Endometrial microvascular endothelial cells (primary cell): ENCODE results near the gene EML2. TPM values are rescaled to one million over a fixed set of nuclear protein-coding genes. Genes with fewer than 3 reads are reported as not detected.
"Not testable (repeated sequence)": the region's sequence is repeated elsewhere in the genome, so short reads cannot be mapped to it uniquely, and the experiment has no call there.

Source experiments
- in situ Hi-C: cut with HindIII; loops from 2 replicates; pipeline ENCODE4 v1.10.0; 2017; ENCODE audit warnings: low sequenced_read_pairs, low pct_unique_long_range_greater_than_20kb; ENCODE audit errors: inconsistent ontology term
- total RNA-seq: library from RNA; depleted of rRNA; stranded (reverse); fragments of >200 nt; gene quantifications from one replicate; pipeline ENCODE4 v1.2.3, GENCODE V29; 2015; ENCODE audit errors: inconsistent ontology term

EML2 gene
- total RNA-seq, 1 donor from 2014 or later = 24.0 TPM

DNA sequence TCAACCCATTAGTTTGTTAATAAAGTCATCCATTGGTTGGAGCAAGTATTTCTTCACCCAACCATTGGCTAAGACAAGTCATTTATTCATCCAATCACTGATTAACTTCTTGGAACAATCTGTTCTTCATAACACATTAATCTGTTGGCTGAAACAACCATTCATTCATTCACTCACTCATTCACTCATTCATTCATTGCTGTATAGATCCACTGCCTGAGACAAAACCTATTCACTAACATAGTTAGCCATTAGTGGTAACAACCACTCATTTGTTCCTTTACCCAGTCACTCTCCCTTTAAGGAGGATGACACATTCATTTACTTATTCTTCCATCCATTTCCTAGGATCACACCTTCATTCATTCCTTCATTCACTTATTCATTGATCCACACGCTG is 15.2 kb downstream of the EML2 start:
- in situ Hi-C loops = no loop called here

DNA sequence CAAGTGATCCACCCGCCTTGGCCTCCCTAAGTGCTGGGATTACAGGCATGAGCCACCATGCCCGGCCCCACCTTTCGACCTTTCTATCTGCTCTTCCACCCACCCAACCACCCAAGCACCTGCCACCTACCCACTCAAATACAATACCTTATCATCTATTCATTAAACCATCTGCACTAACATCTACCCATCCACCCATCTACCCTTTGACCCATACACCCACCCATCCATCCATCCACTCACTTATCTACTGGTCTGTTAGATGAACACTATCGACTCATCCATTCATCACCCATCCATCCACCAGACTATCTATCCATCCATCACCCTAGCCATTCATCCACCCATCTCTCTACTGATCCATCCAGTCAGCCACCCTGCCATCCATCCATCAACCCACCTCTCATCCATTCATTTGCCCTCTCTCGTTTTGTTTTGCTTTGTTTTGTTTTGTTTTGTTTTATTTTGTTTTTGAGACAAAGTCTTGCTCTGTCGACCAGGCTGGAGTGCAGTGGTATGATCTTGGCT is 17.2 kb downstream of the EML2 start:
- in situ Hi-C loops = no loop called here

DNA sequence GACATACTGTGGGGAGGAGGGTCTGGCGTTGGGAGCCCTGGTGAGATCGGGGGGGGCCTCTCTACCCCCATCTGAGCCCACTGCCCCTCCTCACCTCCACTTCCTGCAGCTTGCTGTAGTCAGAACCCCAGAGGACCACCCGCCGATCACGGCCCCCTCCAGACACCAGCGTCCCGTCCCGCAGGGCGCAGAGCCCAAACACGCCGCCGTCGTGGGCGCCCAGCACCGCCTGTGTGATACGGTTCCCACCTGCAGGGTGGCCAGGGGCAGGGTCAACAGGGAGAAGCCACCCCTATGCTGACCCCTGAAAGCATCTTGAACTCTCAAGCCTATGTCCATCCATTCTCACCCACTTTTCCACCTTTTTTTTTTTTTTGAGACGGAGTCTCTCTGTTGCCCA is 17.8 kb downstream of the EML2 start:
- in situ Hi-C loops = no loop called here

DNA sequence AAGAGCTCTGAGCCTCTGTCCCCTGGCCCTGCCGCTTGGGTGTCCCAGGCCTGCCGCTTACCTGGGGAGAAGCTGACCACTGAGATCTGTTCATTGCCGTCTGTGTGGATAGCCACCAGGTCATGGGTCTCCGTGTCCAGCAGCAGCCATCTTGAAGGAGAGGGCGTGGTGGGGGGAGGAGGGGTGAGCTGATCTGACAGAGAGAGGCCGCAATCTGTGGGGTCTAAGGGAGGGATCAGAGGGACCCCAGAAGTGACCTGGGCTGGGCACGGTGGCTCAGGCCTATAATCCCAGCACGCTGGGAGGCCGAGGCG is 22.5 kb downstream of the EML2 start:
- in situ Hi-C loops = no loop called here

DNA sequence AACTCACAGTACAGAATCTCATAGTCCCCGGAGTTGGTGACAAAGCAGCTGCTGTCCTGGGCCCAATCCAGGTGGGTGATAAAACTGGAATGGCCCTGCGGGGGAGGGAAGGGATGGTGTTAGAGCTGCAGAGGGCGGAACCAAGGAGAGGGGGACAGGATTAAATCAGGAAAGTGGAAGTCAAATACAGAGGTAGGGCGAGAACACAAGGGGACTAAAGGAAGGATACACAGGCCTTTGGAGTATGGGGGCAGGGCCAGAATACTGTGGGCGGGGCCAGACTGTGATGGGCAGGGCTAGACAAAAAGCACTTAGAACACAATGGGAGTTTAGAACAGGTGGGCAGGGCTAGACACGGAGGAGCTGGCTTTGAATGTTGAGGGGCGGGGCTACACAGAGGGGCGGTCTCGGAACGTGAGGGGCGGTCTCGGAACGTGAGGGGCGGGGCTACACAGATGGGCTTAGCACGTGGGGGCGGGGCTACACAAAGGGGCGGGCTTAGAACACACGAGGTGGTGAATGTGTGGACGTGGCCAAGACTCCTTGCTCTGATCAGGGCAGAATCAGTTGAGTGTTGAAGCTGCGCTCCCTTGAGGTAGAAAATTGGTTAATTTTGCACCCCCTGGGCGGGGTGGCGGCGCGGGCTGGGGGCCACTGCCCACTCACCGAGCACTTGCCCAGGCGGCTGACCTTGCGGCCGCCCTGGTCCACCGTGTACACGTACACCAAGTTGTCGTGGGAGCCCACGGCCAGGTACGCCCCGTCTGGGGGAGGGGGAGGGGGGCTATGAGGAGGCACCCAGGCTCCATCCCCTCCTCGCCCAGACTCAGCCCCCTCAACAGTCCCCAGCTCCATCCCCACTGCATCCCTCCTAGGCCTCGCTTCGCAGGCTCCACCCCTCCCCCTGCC is 23.1 kb downstream of the EML2 start:
- in situ Hi-C loops = no loop called here

DNA sequence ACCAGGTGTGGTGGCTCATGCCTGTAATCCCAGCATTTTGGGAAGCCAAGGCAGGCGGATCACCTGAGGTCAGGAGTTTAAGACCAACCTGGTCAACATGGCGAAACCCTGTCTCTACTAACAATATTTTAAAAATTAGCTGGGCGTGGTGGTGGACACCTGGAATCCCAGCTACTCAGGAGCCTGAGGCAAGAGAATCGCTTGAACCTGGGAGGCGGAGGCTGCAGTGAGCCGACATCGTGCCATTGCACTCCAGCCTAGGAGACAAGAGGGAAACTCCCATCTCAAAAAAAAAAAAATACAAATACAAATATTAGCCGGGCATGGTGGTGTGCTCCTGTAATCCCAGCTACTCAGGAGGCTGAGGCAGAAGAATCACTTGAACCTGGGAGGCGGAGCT is 24.1 kb downstream of the EML2 start:
- in situ Hi-C loops = not testable (repeated sequence)

DNA sequence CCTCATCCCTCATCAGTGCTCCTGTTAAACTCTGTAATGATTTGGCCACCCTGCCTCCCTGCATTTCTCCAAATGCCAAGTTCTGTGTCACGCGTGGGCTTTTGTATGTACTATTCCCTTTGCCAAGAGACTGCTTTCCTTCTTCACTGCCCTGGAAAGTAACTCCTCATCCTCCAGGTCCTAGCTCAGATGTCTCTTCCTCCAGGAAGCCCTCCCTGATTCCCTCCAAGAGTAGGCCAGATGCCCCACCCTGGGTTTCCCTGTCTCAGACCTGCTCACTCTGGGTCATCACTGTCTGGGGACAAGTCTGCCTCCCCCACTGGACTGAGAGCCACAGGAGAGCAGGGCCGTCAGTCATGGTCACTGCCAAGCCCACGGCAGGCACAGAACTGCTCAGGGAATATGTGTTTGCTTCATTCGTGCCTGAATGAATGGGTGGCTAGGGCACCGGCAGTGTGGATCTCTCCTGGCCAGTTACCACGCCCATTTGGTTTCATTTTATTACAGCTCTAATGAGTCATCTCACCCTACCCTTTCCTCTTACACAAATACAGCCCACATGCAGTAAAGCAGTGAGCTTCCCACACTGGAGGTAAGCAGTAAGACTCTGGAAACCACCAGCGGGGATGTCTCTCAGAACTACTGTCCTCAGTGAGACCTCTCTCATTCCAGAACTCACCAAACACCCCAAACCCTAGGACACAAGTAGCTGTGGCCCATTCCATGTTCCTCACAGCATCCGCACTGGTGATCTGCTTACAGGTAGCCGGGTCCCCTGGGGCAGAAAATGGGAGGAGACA is 25.1 kb downstream of the EML2 start:
- in situ Hi-C loops = no loop called here

DNA sequence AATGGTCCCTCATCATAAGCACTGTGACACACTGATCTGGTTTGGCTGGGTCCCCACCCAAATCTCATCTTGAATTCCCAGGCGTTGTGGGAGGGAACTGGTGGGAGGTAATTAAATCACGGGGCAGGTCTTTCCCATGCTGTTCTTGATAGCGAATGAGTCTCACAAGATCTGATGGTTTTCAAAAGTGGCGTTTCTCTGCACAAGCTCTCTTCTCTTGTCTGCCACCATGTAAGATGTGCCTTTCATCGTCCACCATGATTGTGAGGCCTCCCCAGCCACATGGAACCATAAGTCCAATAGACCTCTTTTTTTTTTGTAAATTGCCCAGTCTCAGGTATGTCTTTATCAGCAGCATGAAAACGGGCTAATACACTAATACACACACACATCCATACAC is 30.2 kb downstream of the EML2 start:
- in situ Hi-C loops = no loop called here

DNA sequence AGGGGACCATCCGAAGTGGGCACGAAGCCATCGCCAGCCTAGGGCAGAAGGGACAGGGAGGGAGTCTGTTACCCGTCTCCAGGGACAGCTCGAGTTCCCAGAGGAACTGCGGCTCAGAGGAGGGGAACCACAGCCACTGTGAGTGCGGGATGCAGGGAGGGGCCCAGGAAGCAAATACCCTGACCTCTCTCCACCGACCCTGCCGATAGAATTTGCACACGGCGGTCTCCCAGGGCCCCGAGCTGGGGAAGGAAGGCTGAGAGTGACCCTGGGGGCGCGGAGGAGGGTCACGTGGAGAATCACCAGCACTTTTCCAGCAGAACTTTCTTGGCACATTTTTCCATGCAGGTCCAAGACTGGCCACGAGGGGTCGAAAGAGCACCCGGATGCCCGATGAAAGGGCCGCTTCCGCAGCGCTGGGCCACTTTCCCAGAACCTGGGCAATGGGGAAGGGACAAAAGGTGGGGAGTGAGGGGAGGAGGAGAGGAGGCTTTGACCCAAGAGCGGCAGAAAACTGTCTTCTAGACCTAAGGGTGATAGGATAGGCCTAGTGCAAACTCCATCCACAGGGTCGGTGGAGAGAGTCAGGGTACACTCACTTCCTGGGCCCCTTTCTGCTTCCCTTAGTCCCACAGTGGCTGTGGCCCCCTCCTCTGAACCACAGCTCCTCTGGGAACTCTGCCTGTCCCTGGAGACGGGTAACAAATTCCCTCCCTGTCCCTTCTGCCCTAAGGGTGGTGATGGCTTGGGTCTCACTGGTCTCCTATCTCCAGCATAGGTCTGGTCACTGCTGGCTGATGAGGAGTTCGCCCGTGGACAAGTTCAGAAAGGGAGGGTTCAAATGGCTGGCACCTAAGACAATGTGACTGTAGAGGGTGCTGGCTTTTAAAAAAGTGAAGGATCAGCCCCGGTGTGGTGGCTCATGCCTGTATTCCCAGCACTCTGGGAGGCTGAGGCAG is 31.8 kb downstream of the EML2 start:
- in situ Hi-C loops = no loop called here

DNA sequence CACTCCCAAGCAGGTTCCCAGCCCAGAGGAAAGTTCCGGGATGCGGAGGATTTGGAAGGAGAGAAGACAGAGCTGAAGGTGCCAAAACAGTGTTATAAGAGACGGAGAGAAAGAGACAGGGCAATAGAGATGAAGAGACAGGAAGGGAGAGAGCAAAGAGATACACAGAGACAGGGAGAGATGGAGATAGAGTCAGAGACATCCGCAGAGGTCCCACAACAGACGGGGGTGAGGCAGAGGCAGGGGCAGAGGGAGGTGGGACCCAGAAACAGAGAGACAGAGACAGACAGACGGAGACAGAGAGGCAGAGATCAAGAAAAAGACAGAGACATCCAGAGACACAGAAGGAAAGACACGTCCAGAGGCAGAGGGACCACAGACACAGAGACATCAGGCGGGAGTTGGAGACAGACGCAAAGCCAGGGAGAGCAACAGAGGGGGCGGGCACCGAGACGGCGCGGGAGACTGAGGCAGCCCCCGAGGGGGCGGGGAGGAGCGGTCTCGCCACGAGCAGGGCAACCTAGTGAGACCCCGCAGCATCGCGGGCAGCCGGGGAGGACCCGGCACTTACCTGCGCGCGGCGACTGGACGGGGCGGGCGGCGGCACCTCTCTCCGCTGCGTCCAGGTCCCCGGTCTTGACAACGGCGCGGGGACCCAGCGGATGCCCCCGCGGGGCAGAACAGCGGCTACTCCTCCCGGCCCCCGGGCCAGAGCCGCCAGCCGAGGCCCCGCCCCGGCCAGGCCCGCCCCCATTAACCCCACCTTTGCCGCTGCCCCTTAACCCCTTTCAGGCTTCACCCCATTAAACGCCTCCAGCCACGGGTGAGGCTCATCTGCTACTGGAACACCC is 37.4 kb downstream of the EML2 start, which contains the start of gene GPR4:
Gene GPR4 (minus strand): TSS at position 689 of the 851 bp plus-strand sequence. CDS start 10,346 bp downstream, outside the sequence.
- in situ Hi-C loops = no loop called here

DNA sequence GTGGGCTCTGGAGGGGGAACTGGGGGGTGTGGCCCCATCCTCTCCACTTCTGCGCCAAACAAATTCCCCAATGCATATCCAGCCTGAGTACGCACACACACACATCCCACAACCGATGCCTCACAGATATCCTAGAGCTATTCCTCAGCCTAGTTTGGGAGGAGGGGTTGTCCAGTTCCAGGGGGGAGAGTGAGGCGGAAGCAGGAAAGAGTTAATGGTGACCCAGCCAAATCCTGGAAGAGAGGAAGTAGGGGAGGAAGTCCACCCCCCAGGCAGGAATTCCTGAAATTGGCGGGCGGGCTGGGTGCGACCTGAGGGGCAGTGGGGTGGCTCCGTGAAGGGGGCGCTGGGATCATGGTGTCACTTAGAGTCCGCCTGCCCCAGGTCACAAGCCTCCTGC is 38.1 kb downstream of the EML2 start:
- in situ Hi-C loops = no loop called here

DNA sequence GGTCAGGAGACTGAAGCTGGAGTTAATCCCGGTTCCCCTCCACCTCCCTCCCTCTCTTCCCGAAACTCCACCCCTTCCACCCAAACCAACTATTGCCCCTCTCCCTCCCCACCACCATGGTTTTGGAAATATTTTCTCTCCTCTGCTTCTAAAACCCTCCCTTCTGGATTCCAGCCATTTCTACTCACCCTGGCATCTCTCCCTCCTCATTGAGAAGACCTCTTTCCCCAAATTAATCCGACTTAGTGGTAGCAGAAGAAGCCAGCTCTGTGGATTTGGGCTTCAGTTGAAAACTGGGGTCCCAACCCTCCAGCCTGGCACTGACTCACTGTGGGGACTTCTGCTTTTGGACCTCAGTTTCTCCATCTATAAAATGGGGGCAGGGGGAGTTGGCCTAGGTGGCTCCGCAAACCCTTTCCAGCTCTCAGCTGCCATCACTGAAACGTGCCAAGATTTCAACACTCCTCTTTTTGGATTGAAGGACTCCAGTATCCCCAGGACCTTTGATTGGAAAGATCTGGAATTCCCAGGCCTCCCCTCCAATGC is 38.8 kb downstream of the EML2 start:
- in situ Hi-C loops = no loop called here

DNA sequence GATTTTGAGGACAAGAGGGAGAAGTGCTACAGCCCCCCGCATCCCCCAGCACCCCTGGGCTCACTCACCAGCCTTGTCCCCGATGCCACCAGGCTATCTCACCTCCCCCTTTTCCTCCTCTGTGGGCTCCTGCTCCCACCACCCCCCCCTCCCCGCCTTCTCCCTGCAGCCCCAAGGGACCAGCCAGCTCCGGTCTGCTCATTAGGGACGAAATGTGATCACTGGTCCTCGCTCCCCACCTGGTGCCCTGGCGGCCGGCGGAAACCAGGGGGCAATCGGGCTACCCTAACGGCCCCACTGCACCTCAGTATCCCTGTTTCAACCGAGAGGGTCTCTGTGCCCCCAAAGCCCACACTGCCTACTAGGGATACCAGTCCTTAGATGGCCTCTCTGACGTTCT is 39.9 kb downstream of the EML2 start:
- in situ Hi-C loops = no loop called here

DNA sequence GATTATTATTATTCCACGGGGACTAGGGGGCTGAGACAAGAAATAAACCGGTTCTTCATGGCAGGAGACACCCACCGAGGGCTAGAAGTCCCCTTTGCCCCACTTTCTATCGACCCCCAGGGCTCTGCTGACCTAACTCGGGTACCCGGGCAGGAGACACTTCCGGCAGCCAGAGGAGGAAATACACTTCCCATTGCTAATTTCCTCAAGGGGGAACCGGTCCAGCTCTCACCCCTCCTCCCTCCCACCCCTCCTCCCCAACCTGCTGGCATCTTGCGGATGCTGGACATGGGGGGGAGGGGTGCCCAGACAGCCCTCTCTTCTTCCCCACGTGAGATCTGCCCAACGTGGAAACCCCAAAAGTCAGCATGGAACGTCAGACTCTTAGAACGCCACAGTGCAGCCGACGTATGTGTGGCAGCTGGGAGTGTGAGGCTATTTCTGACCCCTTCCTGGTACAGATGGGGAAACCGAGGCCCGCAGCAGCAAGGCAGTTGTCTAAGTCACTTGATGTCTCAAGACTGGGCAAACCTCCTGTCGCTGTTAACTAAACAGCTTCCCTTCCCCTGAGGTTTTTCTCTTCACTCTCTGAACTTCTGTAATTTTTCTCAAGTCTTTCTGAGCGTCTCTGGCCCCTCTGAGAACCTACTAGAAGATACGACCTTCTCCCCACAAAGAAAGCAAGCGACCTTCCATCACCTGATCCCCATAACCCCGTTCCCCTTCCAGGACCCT is 40.8 kb downstream of the EML2 start:
- in situ Hi-C loops = no loop called here

DNA sequence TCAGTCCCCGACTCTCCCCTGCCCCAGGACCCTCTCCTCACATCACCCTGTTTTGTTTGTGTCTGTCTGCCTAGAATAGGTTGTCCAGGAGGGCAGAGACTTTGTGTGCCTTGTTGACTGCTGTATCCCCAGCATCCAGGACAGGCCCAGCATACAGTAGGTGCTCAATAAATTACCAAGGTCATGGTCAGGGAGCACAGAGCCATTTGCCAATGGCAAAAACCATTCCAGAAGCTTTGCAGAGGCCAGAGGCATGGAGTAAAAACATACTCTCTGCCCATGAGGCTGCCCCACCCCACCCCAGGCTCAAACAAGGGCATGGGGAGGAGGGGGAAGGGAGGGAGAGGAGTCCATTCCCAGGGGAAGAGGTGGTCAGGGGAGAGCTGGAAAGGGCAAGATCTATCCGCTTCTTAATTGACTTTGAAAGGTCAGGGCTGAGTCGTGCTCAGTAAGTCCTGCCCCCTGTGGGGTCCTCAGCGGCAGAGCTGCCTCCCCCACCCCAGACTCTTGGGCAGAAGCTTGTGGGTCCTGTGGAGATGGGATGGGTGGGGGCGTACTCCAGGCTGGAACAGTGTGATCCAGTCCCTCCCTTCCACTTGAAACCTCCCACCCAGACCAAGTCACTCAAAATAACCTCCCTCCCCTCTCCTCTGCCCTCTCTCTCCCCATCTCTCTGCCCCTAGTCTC is 41.6 kb downstream of the EML2 start:
- in situ Hi-C loops = no loop called here

DNA sequence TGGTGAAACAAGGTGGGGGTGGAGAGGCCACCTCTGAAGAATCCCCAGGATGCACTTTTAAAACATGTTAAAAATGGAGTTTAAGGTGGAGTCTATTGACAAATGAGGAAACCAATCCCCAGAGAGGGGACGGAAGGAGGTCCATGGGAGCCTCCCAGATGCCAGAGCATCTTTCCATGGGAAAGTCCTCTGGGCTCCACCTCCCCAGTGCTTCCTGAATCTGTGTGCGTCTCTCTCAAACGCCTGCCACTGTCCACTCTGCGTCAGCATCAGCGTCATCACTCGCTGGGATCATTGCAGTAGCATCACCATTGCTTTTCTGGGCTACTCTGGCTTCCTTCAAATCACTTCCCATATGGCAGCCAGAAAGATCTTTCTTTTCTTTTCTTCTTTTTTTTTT is 43.4 kb downstream of the EML2 start:
- in situ Hi-C loops = no loop called here

DNA sequence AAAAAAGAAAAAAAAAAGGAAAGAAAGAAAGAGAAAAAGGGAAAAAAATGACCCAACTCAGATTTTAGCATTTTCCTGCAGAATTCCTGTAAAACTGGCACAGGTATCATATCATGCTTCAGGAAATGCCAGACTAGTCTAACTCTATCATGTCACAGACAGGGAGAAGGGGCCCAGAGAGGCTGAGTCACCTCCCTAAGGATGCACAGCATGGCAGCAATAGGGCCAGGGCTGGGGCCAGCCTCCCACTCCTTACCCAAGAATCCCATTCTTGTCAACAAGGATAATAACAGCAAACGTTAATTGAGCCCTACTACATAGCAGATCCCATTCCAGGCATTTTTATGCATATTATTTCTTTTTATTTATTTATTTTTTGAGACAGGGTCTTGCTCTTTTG is 45.7 kb downstream of the EML2 start:
- in situ Hi-C loops = no loop called here
